ENCODE results near the gene USP13.

GRCh38 chr3:179730506-179730905 lies 77.7 kb downstream of the USP13 start:
- no peak for TF ChIP-seq POLR2A (IDR thresholded peaks at IDR 0.05; ENCODE audit: low read length)
- TF ChIP-seq GATA1 (IDR thresholded peaks at IDR 0.05; ENCODE audit: low read depth, low read length), result no peak

Measured in erythroblast (primary cell).